Kidney (tissue), 14 donors: ENCODE data around the gene RHOB. TPM values are rescaled to one million over a fixed set of nuclear protein-coding genes. Genes with fewer than 3 reads are reported as not detected.

Source experiments
- DNase-seq, 5 donors: peaks; one replicate each; pipeline ENCODE4 v3.0.0-alpha.2; 2013 to 2020
- FAIRE-seq: peaks from 2 replicates; lab custom pipeline; 2012; peaks lifted over from hg19 to GRCh38; lab: Jason Lieb, UNC
- H3K27ac ChIP-seq, 2 donors: one replicate each; pipeline ENCODE4 v1.7.0; 2013; ENCODE audit warnings: low read depth in 2 of 2, low read length in 2 of 2, inconsistent platforms in 1 of 2
- H3K27me3 ChIP-seq: one replicate; pipeline ENCODE4 v1.7.1; 2013; ENCODE audit warnings: low read length, inconsistent platforms; ENCODE audit not compliant: control insufficient read depth, insufficient read depth
- H3K36me3 ChIP-seq, 3 donors: one replicate each; pipeline versions ENCODE4 v1.7.0 to v1.7.1; 2013; ENCODE audit warnings: low read length in 3 of 3, control low read depth in 1 of 3, inconsistent platforms in 1 of 3; ENCODE audit not compliant: insufficient read depth in 3 of 3, control insufficient read depth in 2 of 3
- H3K4me1 ChIP-seq, 3 donors: one replicate each; pipeline versions ENCODE4 v1.7.0 to v1.7.1; 2013; ENCODE audit warnings: low read length in 3 of 3, inconsistent platforms in 1 of 3, low read depth in 1 of 3; ENCODE audit not compliant: control insufficient read depth in 2 of 3, insufficient read depth in 2 of 3
- H3K4me3 ChIP-seq, 3 donors: one replicate each; pipeline versions ENCODE4 v1.7.0 to v1.8.1; 2013; ENCODE audit warnings: low read length in 3 of 3, control low read depth in 1 of 3, inconsistent platforms in 1 of 3
- H3K9ac ChIP-seq, 3 donors: one replicate each; pipeline versions ENCODE4 v1.7.0 to v1.7.1; 2013; ENCODE audit warnings: low read length in 3 of 3, control low read depth in 1 of 3, inconsistent platforms in 1 of 3
- H3K9me3 ChIP-seq, 3 donors: one replicate each; pipeline versions ENCODE4 v1.7.0 to v1.7.1; 2013; ENCODE audit warnings: low read length in 3 of 3, control low read depth in 1 of 3, inconsistent platforms in 1 of 3; ENCODE audit not compliant: control insufficient read depth in 2 of 3, insufficient read depth in 1 of 3
- CTCF ChIP-seq: IDR thresholded peaks from 3 replicates; pipeline ENCODE4 v1.5.1; 2012; ENCODE audit warnings: mild to moderate bottlenecking, moderate library complexity, borderline replicate concordance; ENCODE audit not compliant: insufficient read depth; ENCODE audit errors: extremely low read depth
- intact Hi-C: fragments of 100-400 bp; cut with DNase I; formaldehyde crosslinking; loops from one replicate; pipeline ENCODE4 v1.11.1; 2022
- polyA plus RNA-seq: library from polyadenylated mRNA; stranded (reverse); fragments of 350-450 nt; fragmentation: Illumina TruSeq; extraction: RNeasy Lipid Tissue Mini Kit (QIAGEN cat#74804); gene quantifications from one replicate; pipeline ENCODE4 v1.2.3, GENCODE V29; 2014; ENCODE audit warnings: low read depth, low replicate concordance; ENCODE audit not compliant: insufficient read depth
- total RNA-seq: library from RNA; stranded (reverse); fragmentation: NEBNext Ultra II Directional; extraction: Animal tissue kit (Norgen Biotek cat#: 25700); gene quantifications from one replicate; pipeline ENCODE4 v1.2.1, GENCODE V29; 2021
- donor health status: control.
- donor health status: control.
- donor health status: control.
- donor health status: control.
- donor health status: control.
- donor health status: DM: yes; HTN: yes; CAD: no.
- donor health status: Normal renal cell carcinoma (clear cell type).

RHOB gene
- total and polyA plus RNA-seq, 2 donors from 2014 or later: 241 to 487 TPM

GRCh38 chr2:20469595-20469994, 22.7 kb downstream of the RHOB start:
- intact Hi-C loops: no loop called here
- H3K27ac ChIP-seq: no peak overlapping the region
- no peak for TF ChIP-seq CTCF

GRCh38 chr2:20470211-20470610, 23.3 kb downstream of the RHOB start:
- TF ChIP-seq CTCF: no peak
- H3K27me3 ChIP-seq: no peaks in the 10 kb centered on the region
- no peak overlapping the region for H3K27ac ChIP-seq
- no peaks in the 10 kb centered on the region for H3K36me3 ChIP-seq
- H3K4me1 ChIP-seq: peaks cover 0 to 25% (median 15%) of the 10 kb centered on the region in 3 donors
- H3K9me3 ChIP-seq: no peaks in the 10 kb centered on the region
- intact Hi-C loops: no loop called here
- no peak overlapping the region for H3K4me3 ChIP-seq
- DNase-seq (peak in 1 of 5 donors; percentile 13), FAIRE-seq (no peak)
- no peak overlapping the region for H3K9ac ChIP-seq

More at GRCh38 chr2:20469595-20469994, 22.7 kb downstream of the RHOB start:
- Histone ChIP-seq H3K4me1 (peaks cover 0 to 19% (median 11%) of the 10 kb centered on the region in 3 donors), H3K4me3 (no peak overlapping the region), H3K9ac (no peak overlapping the region), H3K36me3 (no peaks in the 10 kb centered on the region), H3K27me3 (no peaks in the 10 kb centered on the region), H3K9me3 (no peaks in the 10 kb centered on the region)
- DNase-seq: peak in 1 of 5 donors; percentile 11
- FAIRE-seq: no peak

- H3K36me3 ChIP-seq: no peaks in the 10 kb centered on the region
- no peak for TF ChIP-seq CTCF
- FAIRE-seq (no peak), DNase-seq (peak in 1 of 5 donors; percentile 16)
- intact Hi-C loops: no loop called here
- no peak overlapping the region for H3K4me3 ChIP-seq
- no peaks in the 10 kb centered on the region for H3K9me3 ChIP-seq
- H3K4me1 ChIP-seq: peaks cover 0 to 22% (median 15%) of the 10 kb centered on the region in 3 donors
- H3K27ac ChIP-seq: no peak overlapping the region
- no peak overlapping the region for H3K9ac ChIP-seq
- no peaks in the 10 kb centered on the region for H3K27me3 ChIP-seq
These were observed 24.3 kb downstream of the RHOB start for GRCh38 chr2:20471148-20471547.
